GM12878 (cell line): ENCODE measurements around the gene PEF1. TPM values are rescaled to one million over a fixed set of nuclear protein-coding genes. Genes with fewer than 3 reads are reported as not detected.

Experiments used
- ATAC-seq: fragments of 200-7000 bp; cut with Tn5 transposase; 3 replicates; pipeline ENCODE4 v1.9.1; 2020; ENCODE audit warnings: mild to moderate bottlenecking, moderate library complexity
- BruUV-seq: library from RNA; stranded (reverse); fragments of 400-500 nt; replicated peaks from 2 replicates; lab custom pipeline; 2021; lab: Mats Ljungman, UMichigan
- CTCF ChIA-PET: fragments of 300-600 bp; sonication (Branson Sonifier 250); formaldehyde crosslinking; extraction: SDS; loops from one replicate; lab custom pipeline; 2021; ENCODE audit warnings: inconsistent platforms; lab: Yijun Ruan, JAX
- POLR2A ChIA-PET: fragments of 350-600 bp; formaldehyde crosslinking; extraction: SDS; loops from one replicate; lab custom pipeline; 2021; ENCODE audit warnings: inconsistent platforms; lab: Charles Lee
- RAD21 ChIA-PET: fragments of 300-600 bp; sonication (Branson Sonifier 250); formaldehyde crosslinking; loops from one replicate; lab custom pipeline; 2023; ENCODE audit warnings: antibody characterized with exemption; ENCODE audit not compliant: unreplicated experiment; lab: Charles Lee
- SMC1A ChIA-PET: fragments of 300-600 bp; sonication (Branson Sonifier 250); formaldehyde crosslinking; loops from one replicate; lab custom pipeline; 2023; ENCODE audit not compliant: unreplicated experiment, uncharacterized antibody; lab: Charles Lee
- DNase-seq: peaks from one replicate; pipeline ENCODE4 v3.0.0-alpha.2; 2011; ENCODE audit warnings: low read depth, low spot score
- FAIRE-seq: peaks from 3 replicates; lab custom pipeline; 2011; peaks lifted over from hg19 to GRCh38; lab: Jason Lieb, UNC
- H2AFZ ChIP-seq: 2 replicates; pipeline ENCODE4 v1.6.0; 2011; ENCODE audit warnings: low read depth, low read length, control low read depth; ENCODE audit not compliant: control insufficient read depth
- H3K27ac ChIP-seq: 2 replicates; pipeline ENCODE4 v1.5.1; 2011; ENCODE audit warnings: control low read depth; ENCODE audit not compliant: control insufficient read depth, insufficient read depth
- H3K27me3 ChIP-seq, 2 experiments: replicated peaks in 1 of 2; 2 replicates each; pipeline versions ENCODE4 v1.6.0 to v1.6.1; 2011; ENCODE audit warnings: low read length in 1 of 2; ENCODE audit not compliant: control insufficient read depth in 2 of 2, insufficient read depth in 2 of 2
- H3K36me3 ChIP-seq, 2 experiments: 2 replicates each; pipeline ENCODE4 v1.5.1; 2011; ENCODE audit warnings: low read length in 1 of 2; ENCODE audit not compliant: control insufficient read depth in 2 of 2, insufficient read depth in 2 of 2
- H3K4me1 ChIP-seq: 2 replicates; pipeline ENCODE4 v1.6.1; 2011; ENCODE audit warnings: mild to moderate bottlenecking, low read length, moderate library complexity, mixed read lengths; ENCODE audit not compliant: control insufficient read depth, insufficient read depth
- H3K4me2 ChIP-seq: 2 replicates; pipeline ENCODE4 v1.6.0; 2011; ENCODE audit warnings: control low read depth; ENCODE audit not compliant: control insufficient read depth, insufficient read depth
- H3K4me3 ChIP-seq: fragments of 200-600 bp; sonication (generic); 2 replicates; pipeline ENCODE4 v1.5.1; 2016
- H3K79me2 ChIP-seq: 2 replicates; pipeline ENCODE4 v1.6.0; 2011; ENCODE audit warnings: low read length; ENCODE audit not compliant: control insufficient read depth, insufficient read depth
- H3K9ac ChIP-seq: 2 replicates; pipeline ENCODE4 v1.8.0; 2011; ENCODE audit warnings: low read length, control low read depth, mixed read lengths; ENCODE audit not compliant: control insufficient read depth, insufficient read depth
- H3K9me3 ChIP-seq: replicated peaks from 3 replicates; pipeline ENCODE4 v1.5.1; 2011; ENCODE audit warnings: mild to moderate bottlenecking, low read length; ENCODE audit not compliant: control insufficient read depth, insufficient read depth
- H4K20me1 ChIP-seq: 2 replicates; pipeline ENCODE4 v1.6.0; 2011; ENCODE audit not compliant: control insufficient read depth, insufficient read depth
- BCL11A ChIP-seq: IDR thresholded peaks from 2 replicates; pipeline ENCODE4 v1.6.1; 2011; ENCODE audit warnings: low read depth, low read length
- MEF2B ChIP-seq: fragments of 450-650 bp; IDR thresholded peaks from 2 replicates; pipeline ENCODE4 v1.6.1; 2018; ENCODE audit warnings: mild to moderate bottlenecking, moderate library complexity; ENCODE audit not compliant: partially characterized antibody, poor library complexity, severe bottlenecking
- NFIC ChIP-seq: IDR thresholded peaks from 2 replicates; pipeline ENCODE4 v1.6.1; 2012; ENCODE audit warnings: low read depth, mild to moderate bottlenecking, inconsistent platforms, low read length, moderate library complexity
- NFYA ChIP-seq: IDR thresholded peaks from 2 replicates; pipeline ENCODE4 v1.6.1; 2011; ENCODE audit warnings: low read depth, mild to moderate bottlenecking, low read length, improper control_type of control experiment, borderline replicate concordance
- NR2F1 ChIP-seq: fragments of 450-650 bp; conservative IDR thresholded peaks from 2 replicates; pipeline ENCODE4 v1.6.1; 2017; ENCODE audit warnings: mild to moderate bottlenecking
- NRF1 ChIP-seq: conservative IDR thresholded peaks from 2 replicates; pipeline ENCODE4 v1.6.1; 2011; ENCODE audit warnings: mild to moderate bottlenecking, low read depth, low read length, improper control_type of control experiment
- PAX5 ChIP-seq: IDR thresholded peaks from 2 replicates; pipeline ENCODE4 v1.6.1; 2011; ENCODE audit warnings: low read depth, low read length, borderline replicate concordance
- RB1 ChIP-seq: fragments of 450-650 bp; formaldehyde crosslinking; IDR thresholded peaks from 2 replicates; pipeline ENCODE4 v1.6.1; 2017; ENCODE audit warnings: mild to moderate bottlenecking, borderline replicate concordance
- RELA ChIP-seq: fragments of 450-650 bp; IDR thresholded peaks from 2 replicates; pipeline ENCODE4 v1.8.0; 2014; ENCODE audit warnings: borderline replicate concordance; ENCODE audit not compliant: partially characterized antibody
- REST ChIP-seq: IDR thresholded peaks from 2 replicates; pipeline ENCODE4 v1.6.1; 2012; ENCODE audit warnings: mild to moderate bottlenecking, low read depth, low read length
- SIN3A ChIP-seq: IDR thresholded peaks from 2 replicates; pipeline ENCODE4 v1.6.1; 2012; ENCODE audit warnings: low read depth, low read length, improper control_type of control experiment
- SMAD5 ChIP-seq: IDR thresholded peaks from 2 replicates; pipeline ENCODE4 v1.6.1; 2016; ENCODE audit warnings: antibody characterized with exemption, low read depth
- ZNF217 ChIP-seq: fragments of 450-650 bp; IDR thresholded peaks from 2 replicates; pipeline ENCODE4 v1.6.1; 2017; ENCODE audit warnings: antibody characterized with exemption, mild to moderate bottlenecking
- WGBS: methylation state at CpG from one replicate; pipeline ENCODE4 v1.1.6; 2016; ENCODE audit warnings: low lambda C conversion rate; ENCODE audit not compliant: insufficient replicate concordance, insufficient coverage; ENCODE audit errors: missing lambda C conversion rate; 5-methylcytosine and 5-hydroxymethylcytosine counted together
- in situ Hi-C: fragments of 300-500 bp; cut with MboI; formaldehyde crosslinking; loops from 9 replicates; pipeline ENCODE4 v1.14.3; 2018; ENCODE audit warnings: mixed read lengths
- intact Hi-C: fragments of 100-400 bp; cut with micrococcal nuclease; formaldehyde crosslinking; loops from one replicate; pipeline ENCODE4 v1.14.2; 2022; ENCODE audit not compliant: unreplicated experiment
- polyA plus RNA-seq, 11 experiments: library from polyadenylated mRNA; depleted of rRNA in 4 of 11; unstranded in 6 of 11; stranded (reverse) in 5 of 11; fragments of >200 nt; fragmentation: Nextera tagmentation in 4 of 11; fragmentation: Illumina TruSeq in 1 of 11; extraction: Ambion mirVana in 4 of 11; extraction: Trizol in 1 of 11; gene quantifications; 1 replicate in 1 of 11; 2 replicates in 10 of 11; pipeline versions ENCODE4 v1.2.1 to v1.2.3, GENCODE V29; 2011 to 2016; ENCODE audit warnings: inconsistent platforms in 2 of 11, missing spikeins in 2 of 11, low read depth in 1 of 11
- total RNA-seq, 4 experiments: library from RNA; depleted of rRNA in 3 of 4; stranded (reverse); fragments of >200 nt in 3 of 4; fragmentation: Illumina TruSeq in 1 of 4; extraction: Trizol in 1 of 4; gene quantifications; 2 replicates each; pipeline versions ENCODE4 v1.2.1 to v1.2.3, GENCODE V29; 2013 to 2021
- TF ChIP-seq, protein P1 (sequence below): IDR thresholded peaks from 2 replicates; pipeline ENCODE4 v1.6.1; 2011; ENCODE audit warnings: mild to moderate bottlenecking, low read depth, low read length, moderate library complexity; ENCODE audit not compliant: insufficient replicate concordance

The PEF1 gene
- total and polyA plus RNA-seq, 10 of the 15 experiments (the other 5 are each of a cell fraction or from before 2014, with no cell fraction given), result 27.1 to 107 (median 79.0) TPM

GRCh38 chr1:31627301-31627929 is 17.3 kb downstream of the PEF1 start:
- intact Hi-C loops (no loop called here), in situ Hi-C loops (no loop called here)
- H3K27ac ChIP-seq, result no peak overlapping the region
- 93% methylated on average over 12 of the region's 13 CpGs for WGBS
- CTCF ChIA-PET, result interaction anchor here (0.7 to 3.8 kb wide), 3 partner anchors 9 to 57 kb away, joined by 3 to 15 read pairs (median 3); no protein-coding TSS in a partner anchor
- no peaks in the 10 kb centered on the region for H3K27me3 ChIP-seq
- POLR2A ChIA-PET, result interaction anchor here (1.5 kb wide), 1 partner anchor 10 kb away, joined by 3 read pairs; no protein-coding TSS in a partner anchor
- TF ChIP-seq NFIC, result no peak
- no peak for TF ChIP-seq PAX5
- no peak for TF ChIP-seq RELA
- TF ChIP-seq NFYA, result no peak
- TF ChIP-seq SIN3A, result no peak
- TF ChIP-seq SMAD5, result no peak
- TF ChIP-seq RB1, result no peak
- no peak for TF ChIP-seq MEF2B
- no peak for TF ChIP-seq NR2F1
- TF ChIP-seq, protein P1, sequence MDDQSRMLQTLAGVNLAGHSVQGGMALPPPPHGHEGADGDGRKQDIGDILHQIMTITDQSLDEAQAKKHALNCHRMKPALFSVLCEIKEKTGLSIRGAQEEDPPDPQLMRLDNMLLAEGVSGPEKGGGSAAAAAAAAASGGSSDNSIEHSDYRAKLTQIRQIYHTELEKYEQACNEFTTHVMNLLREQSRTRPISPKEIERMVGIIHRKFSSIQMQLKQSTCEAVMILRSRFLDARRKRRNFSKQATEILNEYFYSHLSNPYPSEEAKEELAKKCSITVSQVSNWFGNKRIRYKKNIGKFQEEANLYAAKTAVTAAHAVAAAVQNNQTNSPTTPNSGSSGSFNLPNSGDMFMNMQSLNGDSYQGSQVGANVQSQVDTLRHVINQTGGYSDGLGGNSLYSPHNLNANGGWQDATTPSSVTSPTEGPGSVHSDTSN, result no peak
- no peak for TF ChIP-seq NRF1
- no peak for TF ChIP-seq REST
- no peak for TF ChIP-seq BCL11A
- no peak for TF ChIP-seq ZNF217
- H3K4me1 ChIP-seq, result no peaks in the 10 kb centered on the region; the same call in 1 of the 2 replicates
- no TSS peak for BruUV-seq
- H3K36me3 ChIP-seq, result peaks cover 30 to 31% of the 10 kb centered on the region in 2 experiments
- H2AFZ ChIP-seq, result no peak overlapping the region
- H4K20me1 ChIP-seq, result no peaks in the 10 kb centered on the region
- H3K9me3 ChIP-seq, result no peaks in the 10 kb centered on the region
- no peak for DNase-seq
- no peak overlapping the region for H3K9ac ChIP-seq
- H3K79me2 ChIP-seq, result no peaks in the 10 kb centered on the region
- no peak for FAIRE-seq
- no peak for ATAC-seq
- no peak overlapping the region for H3K4me3 ChIP-seq
- H3K4me2 ChIP-seq, result no peak overlapping the region
- RAD21 ChIA-PET, result no interaction called here
- SMC1A ChIA-PET, result no interaction called here
